ENCODE data around the gene KEAP1. TPM values are rescaled to one million over a fixed set of nuclear protein-coding genes. Genes with fewer than 3 reads are reported as not detected.

The KEAP1 gene
- total and polyA plus RNA-seq, 2 of the 13 experiments (the other 11 are each of a cell fraction or from before 2014, with no cell fraction given): 56.7 to 72.9 TPM

DNA sequence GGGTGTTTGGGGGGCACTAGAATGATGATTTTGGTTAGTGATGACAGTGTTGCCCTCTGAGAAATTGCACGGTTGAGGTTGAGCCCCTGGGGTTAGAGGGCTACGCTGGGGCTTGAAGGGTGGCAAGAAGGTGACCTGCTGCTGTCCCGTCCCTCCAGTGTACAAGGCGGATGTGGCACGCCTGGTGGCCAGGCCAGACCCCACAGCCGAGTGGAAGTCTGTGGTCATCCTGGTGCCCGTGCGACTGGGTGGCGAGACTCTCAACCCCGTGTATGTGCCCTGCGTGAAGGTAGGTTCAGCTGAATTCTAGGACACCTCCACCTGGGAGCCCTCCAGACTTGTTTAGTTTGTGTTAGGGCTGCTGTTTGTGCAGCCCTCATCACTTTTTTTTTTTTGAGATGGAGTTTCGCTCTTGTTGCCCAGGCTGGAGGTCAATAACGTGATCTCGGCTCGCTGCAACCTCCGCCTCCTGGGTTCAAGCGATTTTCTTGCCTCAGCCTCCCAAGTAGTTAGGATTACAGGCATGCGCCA lies 45.7 kb upstream of the KEAP1 start:
- Histone ChIP-seq H3K9me3 (ENCODE audit: low read length) (no peaks in the 10 kb centered on the region), H3K4me2 (ENCODE audit: low read depth, low read length) (no peak overlapping the region), H3K36me3 (replicated peaks in 1 of 2; ENCODE audit: control insufficient read depth in 1 of 2, insufficient read depth in 2 of 2, low read length in 2 of 2) (peaks cover 11 to 50% of the 10 kb centered on the region in 2 experiments; a peak in 4 of 5 replicates), H3K4me3 (replicated peaks in 1 of 3; ENCODE audit: insufficient read depth in 1 of 3, low read depth in 2 of 3, low read length in 3 of 3) (no peak overlapping the region), H3K79me2 (ENCODE audit: insufficient read depth, low read length) (no peaks in the 10 kb centered on the region), H3K27ac (ENCODE audit: extremely low read length, insufficient read depth, low read length) (no peak overlapping the region), H3K9ac (ENCODE audit: insufficient read depth, low read depth, low read length) (no peak overlapping the region), H3K4me1 (ENCODE audit: insufficient read depth, low read length) (peaks cover 17% of the 10 kb centered on the region), H2AFZ (ENCODE audit: low read length) (no peak overlapping the region), H3K27me3 (ENCODE audit: control insufficient read depth in 1 of 2, insufficient read depth in 2 of 2, low read length in 2 of 2) (no peaks in the 10 kb centered on the region), H4K20me1 (ENCODE audit: insufficient read depth, low read length) (no peaks in the 10 kb centered on the region)
- TF ChIP-seq PCBP2 (optimal IDR thresholded peaks at IDR 0.05; ENCODE audit: low read depth, low read length, poor library complexity, severe bottlenecking) (no peak), POLR2AphosphoS2 (IDR thresholded peaks at IDR 0.05; ENCODE audit: low read depth, low read length) (no peak), ARNT (IDR thresholded peaks at IDR 0.05) (no peak), ATRX (CRISPR knock-in tag; IDR thresholded peaks at IDR 0.05; ENCODE audit: borderline replicate concordance) (no peak), ZNF616 (CRISPR knock-in tag; IDR thresholded peaks at IDR 0.05; ENCODE audit: low read depth) (no peak)
- ATAC-seq (no peak), DNase-seq (ENCODE audit: low spot score) (no peak), FAIRE-seq (no peak)
- ChIA-PET POLR2A (no interaction called here), CTCF (ENCODE audit: low intra/inter-chr PET ratio, low total read pairs) (no interaction called here)
- intact Hi-C loops (cut with micrococcal nuclease; ENCODE audit: unreplicated experiment) (no loop called here), in situ Hi-C loops (cut with HindIII; ENCODE audit: extremely low pct_ligation_motif_present, low pct_unique_long_range_greater_than_20kb) (no loop called here)
- WGBS (ENCODE audit: low lambda C conversion rate): 98% methylated on average over 10 of the region's 18 CpGs
- BruUV-seq (replicated peaks): no TSS peak

DNA sequence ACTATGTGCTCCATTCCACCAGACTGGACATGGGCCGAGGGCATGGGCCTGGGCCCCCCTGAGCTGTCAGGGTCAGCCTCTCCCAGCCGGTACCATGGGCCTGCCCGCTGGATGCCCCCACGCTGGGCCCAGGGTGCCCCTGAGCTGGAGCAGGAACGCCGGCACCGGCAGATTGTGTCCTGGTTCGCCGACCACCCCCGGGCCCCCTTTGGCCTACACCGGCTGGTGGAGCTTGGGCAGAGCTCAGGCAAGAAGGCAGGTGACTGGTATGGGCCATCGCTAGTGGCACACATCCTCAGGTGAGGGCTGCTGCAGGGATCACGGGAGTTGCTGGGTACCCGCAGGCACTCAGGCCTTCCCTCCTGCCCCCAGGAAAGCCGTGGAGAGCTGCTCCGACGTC lies 43.7 kb upstream of the KEAP1 start:
- H3K36me3 ChIP-seq (replicated peaks in 1 of 2; ENCODE audit: control insufficient read depth in 1 of 2, insufficient read depth in 2 of 2, low read length in 2 of 2): peaks cover 3 to 30% of the 10 kb centered on the region in 2 experiments; a peak in 3 of 5 replicates
- WGBS (ENCODE audit: low lambda C conversion rate): 93% methylated on average over 17 of the region's 17 CpGs
- ChIA-PET CTCF (ENCODE audit: low intra/inter-chr PET ratio, low total read pairs) (no interaction called here), POLR2A (no interaction called here)
- no peak overlapping the region for H3K4me3 ChIP-seq (replicated peaks in 1 of 3; ENCODE audit: insufficient read depth in 1 of 3, low read depth in 2 of 3, low read length in 3 of 3)
- no peak overlapping the region for H3K27ac ChIP-seq (ENCODE audit: extremely low read length, insufficient read depth, low read length)
- peaks cover 17% of the 10 kb centered on the region for H3K4me1 ChIP-seq (ENCODE audit: insufficient read depth, low read length)
- DNase-seq (ENCODE audit: low spot score) (no peak), FAIRE-seq (no peak), ATAC-seq (no peak)
- H3K9me3 ChIP-seq (ENCODE audit: low read length): no peaks in the 10 kb centered on the region
- in situ Hi-C loops (cut with HindIII; ENCODE audit: extremely low pct_ligation_motif_present, low pct_unique_long_range_greater_than_20kb) (no loop called here), intact Hi-C loops (cut with micrococcal nuclease; ENCODE audit: unreplicated experiment) (no loop called here)
- H3K9ac ChIP-seq (ENCODE audit: insufficient read depth, low read depth, low read length): no peak overlapping the region
- BruUV-seq (replicated peaks): TSS peak; percentile 42
- no peak overlapping the region for H3K4me2 ChIP-seq (ENCODE audit: low read depth, low read length)
- H3K27me3 ChIP-seq (ENCODE audit: control insufficient read depth in 1 of 2, insufficient read depth in 2 of 2, low read length in 2 of 2): no peaks in the 10 kb centered on the region
- H3K79me2 ChIP-seq (ENCODE audit: insufficient read depth, low read length): no peaks in the 10 kb centered on the region
- TF ChIP-seq NR2F2 (IDR thresholded peaks at IDR 0.05; ENCODE audit: borderline replicate concordance, low read depth) (no peak), AGO2 (optimal IDR thresholded peaks at IDR 0.05; ENCODE audit: low read depth, low read length) (peak; percentile 43), ZNF17 (CRISPR knock-in tag; IDR thresholded peaks at IDR 0.05) (no peak), KLF12 (CRISPR knock-in tag; IDR thresholded peaks at IDR 0.05; ENCODE audit: borderline replicate concordance) (no peak), ZNF879 (CRISPR knock-in tag; IDR thresholded peaks at IDR 0.05) (no peak), ZNF564 (CRISPR knock-in tag; IDR thresholded peaks at IDR 0.05) (no peak), NCOA2 (CRISPR knock-in tag; IDR thresholded peaks at IDR 0.05) (no peak)
- TF ChIP-seq, protein P1, sequence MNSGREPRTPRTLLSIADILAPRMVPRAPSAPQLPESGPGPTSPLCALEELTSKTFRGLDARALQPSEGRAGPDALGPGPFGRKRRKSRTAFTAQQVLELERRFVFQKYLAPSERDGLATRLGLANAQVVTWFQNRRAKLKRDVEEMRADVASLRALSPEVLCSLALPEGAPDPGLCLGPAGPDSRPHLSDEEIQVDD (CRISPR knock-in tag; IDR thresholded peaks at IDR 0.05; ENCODE audit: borderline replicate concordance): no peak
- H4K20me1 ChIP-seq (ENCODE audit: insufficient read depth, low read length): no peaks in the 10 kb centered on the region
- H2AFZ ChIP-seq (ENCODE audit: low read length): no peak overlapping the region

Measured in HepG2 (cell line).